Cerebellar nuclear complex (tissue), 1 donor: ENCODE measurements around the gene VPS13D.
"Not testable (repeated sequence)": the region's sequence is repeated elsewhere in the genome, so short reads cannot be mapped to it uniquely, and the experiment has no call there.

Experiments
- DNase-seq, 2 experiments: peaks; one replicate each; lab custom pipeline; 2025; lab: John Stamatoyannopoulos, UW

Gene VPS13D

DNA sequence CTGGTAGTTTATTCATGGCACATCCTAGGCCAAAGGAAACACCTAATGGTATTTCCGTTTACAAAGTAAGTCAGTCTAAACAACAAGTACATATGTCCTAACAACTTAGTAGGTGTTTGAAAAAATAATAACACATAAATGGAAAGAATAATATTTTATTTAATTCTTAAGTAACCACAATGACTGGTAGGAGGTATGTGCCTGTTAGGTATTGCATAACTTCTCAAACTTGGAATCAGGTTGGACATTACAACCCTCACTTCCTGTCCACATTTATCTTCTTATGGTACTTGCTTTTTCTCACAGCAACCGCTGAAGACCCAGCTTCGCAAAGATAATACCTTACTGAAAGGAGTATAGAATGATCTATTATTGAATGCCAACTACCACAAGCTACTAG lies 64.2 kb downstream of the VPS13D start:
- DNase-seq, result no peak

DNA sequence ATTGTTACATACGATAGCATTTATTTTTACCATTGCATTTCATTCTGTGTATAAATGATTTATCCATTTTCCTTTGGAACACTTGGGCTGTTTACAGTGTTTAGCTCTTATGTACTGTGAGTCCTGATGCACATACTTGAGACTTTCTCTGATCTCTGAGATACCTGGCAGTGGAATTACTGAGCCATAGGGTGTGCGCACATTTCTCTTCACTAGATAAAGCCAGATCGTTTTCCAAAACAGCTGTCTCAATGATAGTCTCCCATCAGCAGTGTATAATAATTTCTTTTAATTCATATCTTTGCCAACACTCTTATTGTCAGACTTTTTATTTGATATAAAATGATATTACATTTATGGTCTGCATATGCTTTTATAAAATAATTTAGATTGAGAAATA lies 66.2 kb downstream of the VPS13D start:
- no peak for DNase-seq

DNA sequence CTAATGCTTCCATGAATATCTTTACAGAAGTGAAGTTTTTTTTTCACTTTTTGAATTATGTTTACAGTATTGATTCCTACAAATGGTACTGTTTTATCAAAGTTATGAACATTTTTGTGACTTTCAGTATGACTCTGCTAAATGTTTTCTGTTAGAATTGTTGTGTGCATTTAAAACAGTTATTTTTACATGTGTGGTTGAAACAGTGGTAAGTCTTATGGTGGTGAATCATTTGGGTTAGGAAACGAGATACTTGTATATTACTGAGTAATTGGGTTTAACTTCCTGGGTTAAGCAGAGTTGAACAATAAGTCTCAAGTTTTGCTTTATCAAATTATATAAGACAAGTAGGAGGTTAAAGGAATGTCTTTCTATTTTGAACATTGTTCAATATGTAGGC lies 66.8 kb downstream of the VPS13D start:
- no peak for DNase-seq

- no peak for DNase-seq
These were observed 70.9 kb downstream of the VPS13D start for GRCh38 chr1:12300706-12301105.

DNA sequence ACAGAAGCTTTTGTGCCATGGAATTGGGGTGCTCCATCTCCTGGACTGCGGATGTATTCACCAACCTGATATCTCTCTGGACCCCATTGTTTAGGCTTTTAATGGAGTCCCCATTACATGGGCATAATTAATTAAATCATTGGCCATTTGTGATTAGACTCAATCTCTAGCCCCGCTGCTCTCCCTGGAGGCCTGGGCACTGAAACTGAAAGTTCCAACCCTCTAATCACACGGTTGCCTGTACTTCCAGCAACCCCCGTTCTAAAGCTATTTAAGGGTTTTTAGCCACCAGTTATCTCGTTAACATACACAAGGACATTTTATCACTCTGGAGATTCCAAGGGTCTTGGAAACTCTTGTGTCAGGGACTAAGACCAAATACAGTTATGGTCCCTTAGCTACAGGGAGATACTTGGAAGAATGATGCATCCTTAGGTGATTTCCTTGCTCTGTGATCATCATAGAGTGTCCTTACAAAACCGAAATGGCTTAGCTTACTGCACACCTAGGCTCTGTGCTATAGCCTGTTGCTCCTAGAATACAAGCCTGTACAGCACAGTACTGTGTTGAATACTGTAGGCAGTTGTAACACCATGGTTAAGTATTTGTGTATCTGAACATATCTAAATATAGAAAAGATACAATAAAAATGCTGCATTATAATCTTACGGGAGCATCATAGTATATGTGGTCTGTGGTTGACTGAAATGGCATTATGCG lies 71.8 kb downstream of the VPS13D start:
- no peak for DNase-seq

DNA sequence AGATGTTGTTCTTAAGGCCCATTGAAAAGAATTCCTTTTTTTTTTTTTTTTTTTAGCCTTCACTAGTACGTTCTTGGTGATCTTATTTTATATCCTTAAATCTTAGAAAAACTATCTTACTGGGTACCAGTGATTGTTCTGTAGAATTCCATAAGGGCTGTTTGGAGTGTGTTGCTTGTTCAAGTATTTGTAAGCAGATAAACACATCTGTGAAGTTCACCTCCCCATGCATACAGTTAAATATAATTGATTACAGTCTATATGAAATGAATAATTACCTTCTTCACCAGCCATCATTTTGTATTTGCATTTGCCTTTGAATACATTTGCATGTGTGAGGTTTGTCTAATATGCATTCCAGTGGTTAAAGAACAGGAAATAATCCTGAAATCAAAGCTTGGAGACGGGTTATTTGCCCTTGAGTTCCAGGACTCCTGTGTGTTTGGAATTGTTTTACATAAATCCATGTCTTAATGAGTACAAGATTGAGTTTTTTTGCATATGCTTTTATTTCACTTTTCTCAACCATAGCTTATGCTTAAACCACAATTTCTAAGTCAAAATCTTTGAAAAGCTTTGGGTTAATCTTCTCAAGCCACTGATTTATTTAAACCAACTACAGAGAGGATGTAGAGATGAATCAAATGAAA lies 73.1 kb downstream of the VPS13D start:
- no peak for DNase-seq

- DNase-seq, result no peak
These were observed 75.5 kb downstream of the VPS13D start for GRCh38 chr1:12305377-12305776.

GRCh38 chr1:12309783-12310742 lies 80.2 kb downstream of the VPS13D start:
- DNase-seq, result no peak

DNA sequence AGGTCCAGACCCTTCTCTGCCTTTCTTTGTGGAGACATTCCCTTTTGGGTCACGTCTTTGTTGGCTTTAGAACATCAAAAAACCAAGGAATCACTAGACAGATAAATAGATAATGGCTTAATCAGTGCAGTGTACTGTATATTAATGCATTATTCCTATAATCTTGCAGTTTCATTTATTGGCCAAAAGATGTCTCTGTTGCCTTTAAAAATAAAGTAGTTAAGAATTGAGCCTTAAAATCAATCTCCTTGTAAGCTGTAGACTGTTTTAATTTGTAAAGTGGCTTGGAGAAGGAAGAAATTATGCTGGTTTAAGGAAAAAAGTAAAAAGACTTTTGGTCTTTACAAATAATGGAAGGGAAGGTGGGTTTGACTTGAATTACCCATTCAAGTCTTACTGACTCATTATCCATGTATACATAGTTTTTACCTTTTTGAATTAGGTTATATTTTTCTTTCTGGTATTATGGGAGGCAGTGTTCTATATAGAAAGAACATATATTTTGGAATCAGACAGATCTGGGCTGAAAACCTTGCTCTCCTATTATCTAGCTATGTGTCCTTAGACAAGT lies 84.6 kb downstream of the VPS13D start:
- no peak for DNase-seq

DNA sequence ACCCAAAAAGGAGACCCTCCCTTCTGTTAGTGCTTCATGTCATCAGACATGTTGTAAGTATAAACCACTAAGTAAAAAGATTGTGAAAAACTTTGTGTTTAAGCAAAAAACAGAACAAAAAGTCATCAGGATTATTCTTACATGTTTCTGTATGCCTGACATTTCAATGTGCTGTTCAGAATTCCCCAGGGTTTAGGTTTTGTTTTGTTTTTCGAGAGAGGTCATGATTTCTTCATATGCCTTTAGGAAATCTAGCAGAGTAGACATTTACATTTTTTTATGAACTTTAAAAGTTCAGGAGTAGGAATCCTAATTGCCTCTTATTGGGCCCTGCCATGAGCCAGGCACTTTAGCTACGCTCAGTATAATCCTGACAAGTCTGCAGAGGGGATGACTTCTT lies 85.3 kb downstream of the VPS13D start:
- no peak for DNase-seq

DNA sequence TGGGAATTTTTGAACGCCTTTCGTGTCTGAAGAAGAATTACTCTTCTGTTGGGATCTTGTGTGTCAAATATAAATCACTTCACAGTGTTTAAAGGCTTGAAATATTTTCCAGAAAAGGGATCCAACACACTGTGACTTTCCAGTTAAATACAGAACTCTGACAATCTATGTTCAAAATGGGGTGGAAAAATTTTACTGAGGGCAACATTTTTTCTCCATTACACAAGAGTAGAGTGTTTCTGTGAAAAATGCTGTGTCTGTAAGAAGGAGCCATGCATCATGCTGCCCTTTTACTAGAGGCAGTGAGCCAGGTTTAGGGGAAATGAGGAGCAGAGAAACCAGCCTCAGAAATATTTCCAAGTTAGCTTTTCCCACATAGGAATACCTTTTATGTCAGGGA lies 86.5 kb downstream of the VPS13D start:
- DNase-seq, result no peak

GRCh38 chr1:12320486-12320885 lies 90.7 kb downstream of the VPS13D start:
- no peak for DNase-seq

GRCh38 chr1:12324423-12324822 lies 94.6 kb downstream of the VPS13D start:
- DNase-seq, result no peak

DNA sequence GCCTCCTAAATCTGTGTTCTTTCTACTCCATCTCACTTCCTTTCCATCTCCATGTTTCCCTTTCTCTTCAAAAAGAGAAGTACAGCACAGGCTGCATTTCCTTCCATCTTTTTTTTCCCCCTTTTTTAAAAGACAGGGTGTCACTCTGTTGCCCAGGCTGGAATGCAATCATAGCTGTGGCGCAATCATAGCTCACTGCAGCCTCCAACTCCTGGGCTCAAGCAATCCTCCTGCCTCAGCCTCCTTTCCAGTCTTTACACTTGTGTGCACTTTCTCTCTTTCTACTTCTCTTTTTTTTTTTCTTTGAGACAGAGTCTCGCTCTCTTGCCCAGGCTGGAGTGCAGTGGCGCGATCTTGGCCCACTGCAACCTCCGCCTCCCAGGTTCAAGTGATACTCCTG lies 95.1 kb downstream of the VPS13D start:
- DNase-seq, result not testable (repeated sequence)

GRCh38 chr1:12326986-12327385 lies 97.2 kb downstream of the VPS13D start:
- DNase-seq, result no peak

- DNase-seq, result no peak
These were observed 97.7 kb downstream of the VPS13D start for GRCh38 chr1:12327566-12327965.

GRCh38 chr1:12333036-12333785 lies 103.4 kb downstream of the VPS13D start:
- DNase-seq, result no peak

GRCh38 chr1:12335815-12336214 lies 106.0 kb downstream of the VPS13D start:
- no peak for DNase-seq

DNA sequence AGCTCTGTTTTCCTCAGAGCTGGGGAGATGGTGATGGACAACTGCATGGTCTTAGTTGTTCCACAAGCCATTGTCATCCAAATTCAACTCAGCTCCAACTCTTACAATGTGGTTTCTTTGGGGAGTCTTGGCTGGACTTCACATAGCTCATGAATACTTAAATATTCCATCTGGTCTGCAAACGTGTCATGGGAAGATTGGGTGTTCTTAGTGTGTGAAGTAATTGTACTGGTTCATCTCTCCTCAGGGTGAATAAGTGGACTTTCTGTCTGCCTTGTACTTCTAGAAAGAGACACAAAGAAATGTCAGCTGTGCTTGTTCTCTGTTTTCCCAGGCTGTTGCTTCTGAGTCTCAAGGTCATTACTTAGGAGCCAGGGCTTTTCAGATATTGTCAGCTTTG lies 106.6 kb downstream of the VPS13D start:
- no peak for DNase-seq

DNA sequence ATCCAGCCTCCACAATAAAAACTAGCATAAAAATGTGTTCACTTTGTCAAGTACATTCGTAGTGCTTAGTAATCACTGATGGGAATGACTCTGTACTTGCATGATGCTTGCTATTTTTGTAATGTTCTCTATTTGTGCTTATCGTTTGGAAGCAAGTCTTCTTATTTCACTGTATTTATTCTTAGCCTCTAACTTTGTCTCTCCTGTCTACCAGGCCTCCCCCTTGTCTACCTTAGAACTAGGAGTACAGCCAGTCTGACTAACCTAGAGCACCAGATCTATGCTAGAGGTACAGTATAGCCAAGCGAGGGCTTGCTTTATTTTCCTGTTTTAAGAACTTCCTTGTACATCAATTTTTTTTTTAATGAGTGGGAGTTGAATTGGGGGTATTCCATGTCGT lies 108.2 kb downstream of the VPS13D start:
- no peak for DNase-seq

GRCh38 chr1:12338823-12339222 lies 109.0 kb downstream of the VPS13D start:
- no peak for DNase-seq

- DNase-seq, result no peak
These were observed 109.6 kb downstream of the VPS13D start for GRCh38 chr1:12339396-12339795.
